RWPE2 (cell line): ENCODE measurements around the gene SLC30A5.

ENCODE experiments used
- ATAC-seq: fragments of 200-7000 bp; cut with Tn5 transposase; 3 replicates; pipeline ENCODE4 v1.9.1; 2021; ENCODE audit warnings: low read depth
- DNase-seq: peaks from one replicate; pipeline ENCODE4 v3.0.0-alpha.2; 2020; ENCODE audit warnings: low spot score
- H3K27ac ChIP-seq: fragments of 450-650 bp; 2 replicates; pipeline ENCODE4 v1.5.1; 2017; ENCODE audit warnings: mild to moderate bottlenecking; ENCODE audit not compliant: poor library complexity, severe bottlenecking
- H3K27me3 ChIP-seq: fragments of 250-450 bp; sonication (Bioruptor Pico); 2 replicates; pipeline ENCODE4 v1.5.1; 2021; ENCODE audit warnings: mild to moderate bottlenecking, moderate library complexity; ENCODE audit not compliant: insufficient read depth, poor library complexity, severe bottlenecking
- H3K36me3 ChIP-seq: fragments of 250-450 bp; sonication (Bioruptor Pico); 2 replicates; pipeline ENCODE4 v1.5.1; 2020; ENCODE audit warnings: low read depth, mild to moderate bottlenecking, moderate library complexity
- H3K4me1 ChIP-seq: fragments of 250-450 bp; sonication (Bioruptor Pico); 2 replicates; pipeline ENCODE4 v1.5.1; 2021; ENCODE audit warnings: mild to moderate bottlenecking, moderate library complexity; ENCODE audit not compliant: insufficient read depth, poor library complexity, severe bottlenecking
- H3K4me3 ChIP-seq: fragments of 250-450 bp; sonication (Bioruptor Pico); 2 replicates; pipeline ENCODE4 v1.5.1; 2021; ENCODE audit warnings: mild to moderate bottlenecking, moderate library complexity; ENCODE audit not compliant: severe bottlenecking
- H3K9me3 ChIP-seq: fragments of 250-450 bp; sonication (Bioruptor Pico); 2 replicates; pipeline ENCODE4 v1.5.1; 2021; ENCODE audit warnings: mild to moderate bottlenecking, moderate library complexity; ENCODE audit not compliant: severe bottlenecking
- CTCF ChIP-seq: fragments of 450-650 bp; IDR thresholded peaks from one replicate; pipeline ENCODE4 v1.5.1; 2017; ENCODE audit warnings: mild to moderate bottlenecking, moderate library complexity; ENCODE audit not compliant: poor library complexity, severe bottlenecking

Gene SLC30A5

DNA sequence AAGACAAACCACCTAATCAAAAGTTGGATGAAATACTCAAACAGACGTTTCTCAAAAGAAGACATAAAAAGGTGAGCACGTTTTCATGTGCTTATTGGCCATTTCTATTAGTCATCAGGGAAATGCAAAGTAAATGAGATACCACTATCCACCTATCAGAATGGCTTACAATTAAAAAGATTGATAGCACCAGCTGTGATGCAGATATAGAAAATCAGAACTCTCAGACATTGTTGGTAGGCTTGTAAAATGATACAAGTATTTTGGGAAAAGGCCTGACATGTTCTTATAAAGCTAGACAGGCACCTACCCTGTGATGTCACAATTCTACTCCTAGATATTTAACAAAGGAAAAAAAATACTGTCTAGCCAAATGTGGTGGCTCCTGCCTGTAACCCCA is 44.0 kb upstream of the SLC30A5 start:
- H3K4me3 ChIP-seq = no peak overlapping the region
- H3K4me1 ChIP-seq = no peaks in the 10 kb centered on the region
- H3K36me3 ChIP-seq = no peaks in the 10 kb centered on the region
- DNase-seq = no peak
- no peak for TF ChIP-seq CTCF
- H3K9me3 ChIP-seq = no peaks in the 10 kb centered on the region
- no peak for ATAC-seq
- H3K27me3 ChIP-seq = no peaks in the 10 kb centered on the region
- H3K27ac ChIP-seq = no peak overlapping the region

DNA sequence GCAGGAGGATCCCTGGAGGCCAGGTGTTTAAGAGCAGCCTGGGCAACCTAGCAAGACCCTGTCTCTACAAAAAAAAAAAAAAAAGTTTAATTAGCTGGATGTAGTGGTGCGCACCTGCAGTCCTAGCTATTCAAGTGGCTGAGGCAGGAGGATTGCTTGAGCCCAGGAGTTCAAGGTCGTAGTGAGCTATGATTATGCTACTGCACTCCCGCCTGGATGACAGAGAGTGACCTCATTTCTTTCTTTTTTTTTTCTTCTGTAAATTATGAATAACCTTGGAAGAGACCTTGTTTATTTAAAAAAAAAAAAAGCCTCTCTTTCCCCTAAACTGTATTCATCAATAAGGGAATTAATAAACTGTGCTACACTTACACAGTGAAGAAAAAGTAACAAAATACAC is 43.6 kb upstream of the SLC30A5 start:
- no peak for DNase-seq
- Histone ChIP-seq H3K27me3 (no peaks in the 10 kb centered on the region), H3K4me3 (no peak overlapping the region), H3K9me3 (no peaks in the 10 kb centered on the region), H3K36me3 (no peaks in the 10 kb centered on the region), H3K27ac (no peak overlapping the region), H3K4me1 (no peaks in the 10 kb centered on the region)
- TF ChIP-seq CTCF = no peak
- ATAC-seq = no peak

- no peaks in the 10 kb centered on the region for H3K9me3 ChIP-seq
- no peak for DNase-seq
- no peak for TF ChIP-seq CTCF
- no peaks in the 10 kb centered on the region for H3K27me3 ChIP-seq
- H3K4me1 ChIP-seq = no peaks in the 10 kb centered on the region
- no peak overlapping the region for H3K27ac ChIP-seq
- no peaks in the 10 kb centered on the region for H3K36me3 ChIP-seq
- H3K4me3 ChIP-seq = no peak overlapping the region
- no peak for ATAC-seq
These were observed 41.6 kb upstream of the SLC30A5 start for GRCh38 chr5:69052181-69052580.

DNA sequence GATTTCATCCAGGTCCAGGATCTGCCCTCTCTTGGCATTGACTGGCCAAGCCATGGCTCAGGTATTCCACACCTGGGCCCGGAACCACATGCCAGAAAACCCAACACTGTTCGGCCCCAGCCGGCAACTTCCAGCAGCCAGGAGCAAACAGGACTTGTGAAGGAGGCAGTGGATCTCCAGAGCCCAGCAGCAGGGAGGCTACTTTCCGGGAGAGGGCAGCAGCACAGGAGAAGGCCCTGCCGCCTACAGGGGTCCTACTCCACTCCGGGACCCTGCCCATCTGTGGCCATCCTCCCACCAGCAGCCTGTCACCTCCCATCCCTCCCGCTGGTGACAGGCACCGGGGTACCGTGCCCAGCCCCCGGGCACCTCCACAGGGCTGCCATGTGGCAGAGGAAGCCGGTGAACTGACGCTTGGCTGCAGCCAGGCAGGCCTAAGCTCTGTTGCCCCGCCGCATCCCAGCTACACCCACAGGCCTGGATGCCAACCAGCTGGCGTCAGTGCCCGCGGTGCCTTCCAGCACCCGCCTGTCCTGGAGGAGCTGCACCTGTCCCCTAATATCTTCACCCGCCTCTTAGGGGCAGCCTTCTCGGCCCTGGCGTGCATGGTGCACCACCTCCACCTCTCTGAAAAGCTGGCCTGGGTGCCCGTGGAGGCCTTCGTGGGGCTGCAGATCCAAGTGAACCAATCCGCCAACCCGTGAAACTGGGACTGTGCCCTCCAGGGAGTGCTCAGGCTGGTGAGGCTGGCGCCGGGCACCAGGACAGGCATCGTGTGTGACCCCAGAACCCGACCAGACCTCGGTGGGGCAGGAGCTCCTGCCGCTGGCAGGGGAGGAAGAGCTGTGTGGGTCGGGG is 18.9 kb upstream of the SLC30A5 start:
- Histone ChIP-seq H3K4me3 (no peak overlapping the region), H3K9me3 (no peaks in the 10 kb centered on the region), H3K4me1 (peaks cover 7% of the 10 kb centered on the region), H3K36me3 (no peaks in the 10 kb centered on the region), H3K27me3 (no peaks in the 10 kb centered on the region), H3K27ac (no peak overlapping the region)
- peak; percentile 61 for DNase-seq
- TF ChIP-seq CTCF = no peak
- ATAC-seq = peak; percentile 31; the same call in 2 of the 3 replicates

GRCh38 chr5:69075522-69076179 is 18.2 kb upstream of the SLC30A5 start:
- H3K36me3 ChIP-seq = no peaks in the 10 kb centered on the region
- H3K4me1 ChIP-seq = peaks cover 7% of the 10 kb centered on the region
- no peak overlapping the region for H3K27ac ChIP-seq
- no peaks in the 10 kb centered on the region for H3K9me3 ChIP-seq
- no peak overlapping the region for H3K4me3 ChIP-seq
- no peak for ATAC-seq
- H3K27me3 ChIP-seq = no peaks in the 10 kb centered on the region
- no peak for TF ChIP-seq CTCF
- DNase-seq = no peak
